ENCODE results near the gene IRS1. TPM values are rescaled to one million over a fixed set of nuclear protein-coding genes. Genes with fewer than 3 reads are reported as not detected.

Gene IRS1
- total RNA-seq, 1 experiment from 2014 or later = 15.0 TPM

- no peak overlapping the region for H3K18ac ChIP-seq (ENCODE audit: insufficient read length, low read depth, low read length)
- peaks cover 4% of the 10 kb centered on the region; the same call in 1 of the 2 replicates for H3K4me1 ChIP-seq (ENCODE audit: insufficient read depth, low read length)
- Mint-ChIP-seq H3K27me3 (ENCODE audit: low read depth) (no peaks in the 10 kb centered on the region), H3K4me1 (peaks cover 16 to 18% of the 10 kb centered on the region in 2 experiments), H3K9me3 (0 out of 5 replicates have a peak, but pooled peaks cover 0 to 3% of the 10 kb centered on the region in 2 experiments), H3K4me3 (no peak overlapping the region), H3K36me3 (ENCODE audit: insufficient read depth in 1 of 3, low read depth in 3 of 3) (peaks cover 16 to 24% (median 19%) of the 10 kb centered on the region in 3 experiments), H3K27ac (peak overlapping the region in 1 of 3 experiments; percentile 64; a peak in 1 of 7 replicates)
- H3K79me1 ChIP-seq (ENCODE audit: insufficient read depth, low read depth, low read length, poor library complexity, severe bottlenecking) = no peaks in the 10 kb centered on the region
- H2AFZ ChIP-seq (ENCODE audit: low read length) = no peak overlapping the region
- H3K9ac ChIP-seq (ENCODE audit: extremely low read depth, insufficient read length, low read length) = no peak overlapping the region
- no peaks in the 10 kb centered on the region for H3K23me2 ChIP-seq (ENCODE audit: insufficient read length, low read depth, low read length, poor library complexity, severe bottlenecking)
- H3K27me3 ChIP-seq (ENCODE audit: insufficient read depth, low read length) = no peaks in the 10 kb centered on the region
- WGBS (ENCODE audit: extremely low coverage, insufficient read length, low lambda C conversion rate) = no CpG with 5 or more reads among the region's 3 CpGs
- H2BK15ac ChIP-seq (ENCODE audit: low read depth, low read length) = no peak overlapping the region
- no peak overlapping the region for H2BK12ac ChIP-seq (ENCODE audit: insufficient read length, low read depth, low read length)
- no peak for TF ChIP-seq CTCF (conservative IDR thresholded peaks at IDR 0.05)
- no peak overlapping the region for H2BK20ac ChIP-seq (ENCODE audit: low read depth, low read length, poor library complexity, severe bottlenecking)
- no peak overlapping the region for H3K14ac ChIP-seq (ENCODE audit: insufficient read depth, low read length)
- no peak overlapping the region for H3K4ac ChIP-seq (ENCODE audit: low read depth, low read length)
- no peak overlapping the region for H3K56ac ChIP-seq (ENCODE audit: insufficient read length, low read depth, low read length)
- no peak overlapping the region for H4K91ac ChIP-seq (ENCODE audit: insufficient read length, low read depth, low read length)
- no peak overlapping the region for H4K5ac ChIP-seq (ENCODE audit: insufficient read length, low read depth, low read length)
- H3K23ac ChIP-seq (ENCODE audit: insufficient read length, low read depth, low read length) = no peak overlapping the region
- no peaks in the 10 kb centered on the region for H3K9me3 ChIP-seq (ENCODE audit: control insufficient read depth, low read depth, low read length)
- no peak for DNase-seq
- no peak overlapping the region for H2BK120ac ChIP-seq (ENCODE audit: low read depth, low read length, poor library complexity, severe bottlenecking)
- H3T11ph ChIP-seq (ENCODE audit: low read length) = no peak overlapping the region
- H2BK5ac ChIP-seq (ENCODE audit: insufficient read length, low read length) = no peak overlapping the region
- no peak overlapping the region for H4K8ac ChIP-seq (replicated peaks; ENCODE audit: insufficient read length, low read depth, low read length)
- no peak overlapping the region for H2AK5ac ChIP-seq (ENCODE audit: insufficient read length, low read length)
- no peaks in the 10 kb centered on the region for H4K20me1 ChIP-seq (ENCODE audit: control insufficient read depth, insufficient read depth, insufficient read length)
- H3K27ac ChIP-seq (ENCODE audit: insufficient read length, low read depth, low read length) = no peak overlapping the region
- H3K4me2 ChIP-seq (ENCODE audit: insufficient read depth, insufficient read length, low read length) = no peak overlapping the region
- H3K79me2 ChIP-seq (ENCODE audit: insufficient read depth, low read length) = no peaks in the 10 kb centered on the region; the same call in 1 of the 2 replicates
Observed at GRCh38 chr2:226747288-226747687, 52.3 kb downstream of the IRS1 start.

Data from H9 (cell line).